IPS-NIHi7 (cell line): Measurements from ENCODE around the gene HINT3.
"Not testable (repeated sequence)": the region's sequence is repeated elsewhere in the genome, so short reads cannot be mapped to it uniquely, and the experiment has no call there.

ENCODE experiments used
- DNase-seq: peaks from one replicate; pipeline ENCODE4 v3.0.0; 2012; ENCODE audit warnings: mixed read lengths; ENCODE audit errors: extremely low spot score

The HINT3 gene

DNA sequence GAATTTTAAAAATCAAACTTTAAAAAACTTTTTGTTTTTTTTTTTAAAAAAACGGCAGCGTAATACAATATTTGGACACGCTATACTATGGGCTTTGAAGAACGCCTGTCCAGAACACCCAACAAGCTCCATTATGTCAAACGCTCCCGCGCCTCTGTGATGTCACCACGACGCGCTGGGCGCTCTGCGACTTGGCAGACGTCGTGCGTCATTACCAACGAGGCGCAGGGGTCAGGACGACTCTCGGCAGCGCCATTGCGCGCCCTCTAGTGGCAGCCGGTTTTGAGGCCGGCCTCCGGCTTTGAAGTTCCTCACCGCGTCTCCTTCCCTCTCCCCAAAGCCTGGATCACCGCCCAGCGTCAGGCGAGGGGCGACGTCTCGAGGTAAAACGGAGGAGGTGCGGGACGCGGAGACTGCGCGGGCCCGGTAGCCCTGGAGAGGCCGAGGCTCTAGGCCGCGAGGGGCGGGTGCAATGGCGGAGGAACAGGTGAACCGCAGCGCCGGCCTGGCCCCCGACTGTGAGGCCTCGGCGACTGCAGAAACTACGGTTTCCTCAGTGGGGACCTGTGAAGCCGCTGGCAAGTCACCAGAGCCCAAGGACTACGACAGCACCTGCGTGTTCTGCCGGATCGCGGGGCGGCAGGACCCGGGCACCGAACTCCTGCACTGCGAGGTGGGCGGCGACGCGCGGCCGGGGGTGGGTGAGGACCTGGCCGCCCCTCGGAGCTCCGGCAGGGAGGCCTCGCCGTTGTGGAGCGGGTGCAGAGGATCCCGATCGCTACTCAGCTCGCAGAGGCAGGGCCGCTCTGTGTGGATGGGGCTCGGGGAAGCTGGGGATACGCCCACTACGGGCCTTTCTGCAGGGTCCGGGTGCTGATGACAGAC is at the start of gene HINT3:
TSS of gene HINT3 (plus strand) at position 265 of the 885 bp plus-strand sequence. CDS start at position 473, 208 bp downstream.
- DNase-seq: peak; percentile 94

DNA sequence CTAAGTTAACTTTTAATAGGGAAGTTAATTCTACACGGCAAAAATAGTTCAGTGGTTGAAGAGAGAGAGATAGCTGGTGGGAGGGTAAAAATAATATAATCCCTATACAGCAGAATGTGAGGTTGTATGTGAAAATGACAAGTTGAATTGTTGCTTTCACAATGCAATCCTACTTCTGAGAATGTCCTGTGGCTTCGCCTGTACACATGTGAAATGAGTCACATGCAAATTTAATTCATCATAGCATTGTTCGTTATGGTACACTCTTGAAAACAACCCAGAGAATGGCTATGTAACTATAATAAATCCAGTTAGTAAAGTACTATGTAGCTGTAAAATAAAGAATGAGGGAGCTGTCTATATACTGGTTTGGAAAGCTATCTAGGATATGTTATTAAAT is 46.0 kb upstream of the HINT3 start:
- no peak for DNase-seq

- not testable (repeated sequence) for DNase-seq
Observed at GRCh38 chr6:125911051-125911451, 45.5 kb upstream of the HINT3 start.

DNA sequence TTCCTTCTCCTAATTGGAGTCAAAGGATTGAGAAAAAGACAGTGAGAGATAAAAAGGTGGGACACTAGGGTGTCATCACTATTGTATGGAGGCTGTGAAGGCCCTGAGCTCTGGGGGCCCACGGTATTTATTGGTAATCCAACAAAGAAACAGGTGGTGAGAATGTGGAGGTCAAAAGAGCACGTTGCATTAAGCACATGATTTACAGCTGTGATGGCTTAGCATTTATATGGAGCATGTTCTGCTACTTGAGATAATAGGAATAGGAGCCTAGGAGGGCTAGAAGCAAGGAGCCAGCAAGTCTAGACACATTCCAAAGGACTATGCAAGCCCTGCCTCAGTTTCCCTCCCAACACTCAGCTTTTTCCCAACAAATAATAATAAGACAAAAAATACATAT is 44.1 kb upstream of the HINT3 start:
- not testable (repeated sequence) for DNase-seq

- DNase-seq: no peak
Observed at GRCh38 chr6:125913145-125913544, 43.4 kb upstream of the HINT3 start.

DNA sequence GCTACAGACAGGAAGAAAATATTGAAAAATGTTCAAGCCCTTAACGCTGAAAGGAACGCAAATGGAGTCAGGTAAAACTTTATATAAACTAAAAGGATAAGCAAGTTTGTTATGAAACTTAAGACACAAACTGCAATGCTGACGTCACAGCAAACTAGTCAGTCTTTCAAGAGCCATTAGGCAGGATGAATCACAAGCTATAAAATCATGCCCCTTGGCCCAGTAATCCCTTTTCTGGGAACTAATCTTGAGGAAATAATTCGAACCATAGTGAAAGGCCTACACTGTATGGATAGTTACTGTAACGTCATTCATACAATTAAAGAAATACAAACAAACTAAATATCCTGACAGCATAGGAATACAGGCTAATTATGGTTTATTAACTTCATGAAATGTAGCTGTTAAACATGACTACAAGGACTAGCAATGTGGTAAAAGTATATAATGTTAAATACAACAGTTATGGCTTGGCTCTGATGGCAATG is 42.7 kb upstream of the HINT3 start:
- DNase-seq: no peak

- DNase-seq: no peak
Observed at GRCh38 chr6:125918230-125918629, 38.3 kb upstream of the HINT3 start.

- no peak for DNase-seq
Observed at GRCh38 chr6:125918681-125919566, 37.6 kb upstream of the HINT3 start.

DNA sequence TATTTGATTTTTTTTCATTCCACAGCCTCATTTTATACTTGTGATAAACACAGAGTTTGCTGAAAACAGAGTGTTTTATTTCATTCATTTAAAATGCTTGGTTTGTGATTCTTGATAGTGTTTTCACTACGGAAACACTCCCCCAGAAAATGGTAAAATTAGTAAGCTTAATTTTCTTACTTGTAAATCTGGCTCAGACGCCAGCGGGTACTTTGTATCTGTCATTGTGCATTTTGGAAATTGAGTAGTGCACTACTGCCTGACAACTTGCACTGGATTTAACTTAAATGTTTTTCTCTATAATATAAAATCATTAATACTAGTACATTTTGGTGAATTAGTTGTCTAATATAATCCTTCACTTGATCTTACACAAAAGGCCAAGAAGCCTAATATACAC is 37.0 kb upstream of the HINT3 start:
- DNase-seq: no peak

GRCh38 chr6:125922322-125922860 is 34.2 kb upstream of the HINT3 start:
- DNase-seq: no peak

DNA sequence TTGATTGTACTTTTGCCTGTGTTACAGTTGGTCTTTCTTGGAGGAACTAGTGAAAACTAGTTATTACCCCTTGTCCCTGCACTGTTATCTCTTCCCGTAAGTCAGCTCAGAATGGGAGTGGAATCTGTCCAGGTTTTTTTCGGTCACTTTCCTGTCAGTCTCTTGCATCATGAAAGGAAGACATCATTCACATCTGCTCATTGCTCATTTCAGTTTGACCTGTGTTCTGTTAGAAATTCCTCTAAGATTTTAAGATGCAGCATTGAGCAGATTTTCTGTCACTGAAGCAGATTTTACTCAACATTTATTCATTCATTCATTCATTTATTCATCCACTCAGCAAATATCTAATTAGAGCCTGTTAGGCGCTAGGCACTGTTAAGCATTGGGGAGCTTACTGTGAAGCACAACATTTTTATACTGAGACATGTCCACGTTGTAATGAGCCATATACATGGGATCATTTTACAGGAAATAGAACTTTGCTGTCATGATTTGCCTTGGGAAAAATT is 33.1 kb upstream of the HINT3 start:
- no peak for DNase-seq

- no peak for DNase-seq
Observed at GRCh38 chr6:125924169-125924568, 32.4 kb upstream of the HINT3 start.

GRCh38 chr6:125924697-125925358 is 31.7 kb upstream of the HINT3 start:
- no peak for DNase-seq

DNA sequence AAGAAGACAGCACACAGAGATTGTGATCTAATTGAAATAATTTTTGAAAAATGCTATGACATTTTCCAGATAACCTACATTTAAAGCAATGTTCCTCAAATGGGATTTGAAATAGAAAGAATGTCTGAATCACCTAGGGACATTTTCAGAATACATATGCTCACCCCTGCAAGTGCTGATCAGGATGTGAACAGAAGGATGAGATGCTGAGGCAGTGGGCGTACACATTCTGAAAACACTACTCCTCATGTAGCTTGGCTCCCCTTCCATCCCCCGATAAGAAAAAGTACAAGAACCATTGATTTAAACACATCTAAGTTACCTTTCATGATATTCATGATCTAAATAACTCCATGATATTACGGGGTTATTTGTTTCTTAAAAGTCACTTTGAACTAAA is 29.9 kb upstream of the HINT3 start:
- no peak for DNase-seq

GRCh38 chr6:125927761-125928160 is 28.8 kb upstream of the HINT3 start:
- no peak for DNase-seq

DNA sequence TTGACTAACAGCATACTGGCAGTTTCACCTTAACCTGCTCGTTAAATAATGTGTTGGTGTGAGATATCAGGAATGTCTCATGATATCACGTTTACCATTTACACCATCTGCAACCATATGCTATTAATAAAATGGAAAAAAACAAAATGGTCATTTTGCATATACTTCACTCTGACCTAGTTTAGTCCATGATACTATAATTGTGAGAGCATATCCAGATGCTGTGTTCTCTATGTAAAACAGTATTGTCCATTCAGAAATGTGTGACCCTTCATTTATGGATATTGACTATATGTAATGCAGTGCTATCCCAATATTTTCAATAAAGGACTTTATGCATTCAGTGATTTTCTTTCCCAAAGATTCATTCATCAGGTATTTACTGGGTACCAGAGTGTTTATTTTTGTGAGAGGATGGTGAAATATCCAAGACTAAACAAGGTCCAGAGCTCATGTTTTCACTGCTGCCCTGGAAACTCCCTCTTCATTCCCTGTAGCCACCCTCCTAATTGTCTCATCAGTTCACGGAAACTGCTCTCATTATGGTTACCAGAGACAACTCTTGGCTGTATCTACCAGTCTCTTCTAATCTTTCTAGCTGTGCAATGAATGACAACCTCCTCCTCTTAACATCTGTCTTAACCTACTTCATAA is 25.7 kb upstream of the HINT3 start:
- no peak for DNase-seq

GRCh38 chr6:125931733-125932450 is 24.7 kb upstream of the HINT3 start:
- DNase-seq: no peak

GRCh38 chr6:125932451-125932795 is 24.1 kb upstream of the HINT3 start:
- DNase-seq: no peak

DNA sequence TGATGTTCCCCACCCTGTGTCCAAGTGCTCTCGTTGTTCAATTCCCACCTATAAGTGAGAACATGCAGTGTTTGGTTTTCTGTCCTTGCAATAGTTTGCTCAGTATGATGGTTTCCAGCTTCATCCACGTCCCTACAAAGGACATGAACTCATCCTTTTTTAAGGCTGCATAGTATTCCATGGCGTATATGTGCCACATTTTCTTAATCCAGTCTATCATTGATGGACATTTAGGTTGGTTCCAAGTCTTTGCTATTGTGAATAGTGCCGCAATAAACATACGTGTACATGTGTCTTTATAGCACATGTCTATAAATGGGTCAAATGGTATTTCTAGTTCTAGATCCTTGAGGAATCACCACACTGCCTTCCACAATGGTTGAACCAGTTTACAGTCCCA is 21.1 kb upstream of the HINT3 start:
- DNase-seq: not testable (repeated sequence)

GRCh38 chr6:125939026-125939425 is 17.5 kb upstream of the HINT3 start:
- DNase-seq: no peak
